Mesothelial cell of epicardium (in vitro differentiated cells): ENCODE measurements around the gene RELA. TPM values are rescaled to one million over a fixed set of nuclear protein-coding genes. Genes with fewer than 3 reads are reported as not detected.

ENCODE experiments used
- DNase-seq, 2 experiments: peaks; one replicate each; pipeline ENCODE4 v3.0.0; 2021; ENCODE audit warnings: low spot score in 2 of 2; ENCODE audit not compliant: unreplicated experiment in 2 of 2
- H3K27ac Mint-ChIP-seq: 2 replicates; pipeline ENCODE4 v1.8.0; 2021; ENCODE audit warnings: mixed read lengths
- H3K27me3 Mint-ChIP-seq: 2 replicates; pipeline ENCODE4 v1.8.0; 2021; ENCODE audit warnings: low read depth, mixed read lengths
- H3K36me3 Mint-ChIP-seq: 2 replicates; pipeline ENCODE4 v1.8.0; 2021; ENCODE audit warnings: mixed read lengths
- H3K4me1 Mint-ChIP-seq: 2 replicates; pipeline ENCODE4 v1.8.0; 2021; ENCODE audit warnings: mixed read lengths
- H3K4me3 Mint-ChIP-seq: 2 replicates; pipeline ENCODE4 v1.8.0; 2021; ENCODE audit warnings: mild to moderate bottlenecking, moderate library complexity, mixed read lengths
- H3K9me3 Mint-ChIP-seq: 2 replicates; pipeline ENCODE4 v1.8.0; 2021; ENCODE audit warnings: mixed read lengths
- microRNA-seq: library from miRNA; unstranded; fragments of <30 nt; microRNA quantifications from one replicate; pipeline ENCODE4 v1.2.0, GENCODE V29; 2021; ENCODE audit warnings: inconsistent platforms, mixed read lengths
- total RNA-seq: library from RNA; stranded (reverse); gene quantifications from 3 replicates; pipeline ENCODE4 v1.2.1, GENCODE V29; 2021
- TF ChIP-seq, protein P1 (sequence below): fragments of 200-600 bp; sonication (generic); IDR thresholded peaks from one replicate; pipeline ENCODE4 v1.5.0; 2021; ENCODE audit warnings: antibody characterized with exemption; ENCODE audit not compliant: unreplicated experiment

Gene RELA
- total RNA-seq, 1 donor from 2014 or later = 96.8 TPM

DNA sequence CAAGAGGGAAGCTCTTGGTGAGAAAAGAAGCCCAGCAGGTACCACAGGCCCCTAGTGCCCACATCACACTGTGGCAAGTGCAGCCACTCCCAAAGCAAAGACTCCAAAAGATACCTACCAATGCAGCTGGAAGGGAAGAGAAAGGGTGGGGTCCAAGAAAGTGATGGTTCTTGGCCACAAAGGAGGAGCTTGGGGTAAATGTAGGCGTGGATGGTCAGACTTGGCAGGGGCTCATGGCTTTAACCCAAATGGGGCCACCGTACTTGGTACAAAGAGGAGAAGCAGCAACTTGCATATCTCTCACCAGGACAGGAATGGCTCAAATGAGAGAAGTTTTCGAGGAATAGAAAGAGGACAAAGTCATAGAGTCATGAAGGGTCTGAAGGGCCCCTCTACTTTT lies 53.5 kb downstream of the RELA start:
- no peaks in the 10 kb centered on the region for H3K27me3 Mint-ChIP-seq
- H3K27ac Mint-ChIP-seq = no peak overlapping the region
- TF ChIP-seq, protein P1, sequence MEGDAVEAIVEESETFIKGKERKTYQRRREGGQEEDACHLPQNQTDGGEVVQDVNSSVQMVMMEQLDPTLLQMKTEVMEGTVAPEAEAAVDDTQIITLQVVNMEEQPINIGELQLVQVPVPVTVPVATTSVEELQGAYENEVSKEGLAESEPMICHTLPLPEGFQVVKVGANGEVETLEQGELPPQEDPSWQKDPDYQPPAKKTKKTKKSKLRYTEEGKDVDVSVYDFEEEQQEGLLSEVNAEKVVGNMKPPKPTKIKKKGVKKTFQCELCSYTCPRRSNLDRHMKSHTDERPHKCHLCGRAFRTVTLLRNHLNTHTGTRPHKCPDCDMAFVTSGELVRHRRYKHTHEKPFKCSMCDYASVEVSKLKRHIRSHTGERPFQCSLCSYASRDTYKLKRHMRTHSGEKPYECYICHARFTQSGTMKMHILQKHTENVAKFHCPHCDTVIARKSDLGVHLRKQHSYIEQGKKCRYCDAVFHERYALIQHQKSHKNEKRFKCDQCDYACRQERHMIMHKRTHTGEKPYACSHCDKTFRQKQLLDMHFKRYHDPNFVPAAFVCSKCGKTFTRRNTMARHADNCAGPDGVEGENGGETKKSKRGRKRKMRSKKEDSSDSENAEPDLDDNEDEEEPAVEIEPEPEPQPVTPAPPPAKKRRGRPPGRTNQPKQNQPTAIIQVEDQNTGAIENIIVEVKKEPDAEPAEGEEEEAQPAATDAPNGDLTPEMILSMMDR = no peak
- no peak for DNase-seq
- peaks cover 13% of the 10 kb centered on the region for H3K36me3 Mint-ChIP-seq
- peaks cover 25% of the 10 kb centered on the region for H3K4me1 Mint-ChIP-seq
- no peaks in the 10 kb centered on the region for H3K9me3 Mint-ChIP-seq
- no peak overlapping the region for H3K4me3 Mint-ChIP-seq

DNA sequence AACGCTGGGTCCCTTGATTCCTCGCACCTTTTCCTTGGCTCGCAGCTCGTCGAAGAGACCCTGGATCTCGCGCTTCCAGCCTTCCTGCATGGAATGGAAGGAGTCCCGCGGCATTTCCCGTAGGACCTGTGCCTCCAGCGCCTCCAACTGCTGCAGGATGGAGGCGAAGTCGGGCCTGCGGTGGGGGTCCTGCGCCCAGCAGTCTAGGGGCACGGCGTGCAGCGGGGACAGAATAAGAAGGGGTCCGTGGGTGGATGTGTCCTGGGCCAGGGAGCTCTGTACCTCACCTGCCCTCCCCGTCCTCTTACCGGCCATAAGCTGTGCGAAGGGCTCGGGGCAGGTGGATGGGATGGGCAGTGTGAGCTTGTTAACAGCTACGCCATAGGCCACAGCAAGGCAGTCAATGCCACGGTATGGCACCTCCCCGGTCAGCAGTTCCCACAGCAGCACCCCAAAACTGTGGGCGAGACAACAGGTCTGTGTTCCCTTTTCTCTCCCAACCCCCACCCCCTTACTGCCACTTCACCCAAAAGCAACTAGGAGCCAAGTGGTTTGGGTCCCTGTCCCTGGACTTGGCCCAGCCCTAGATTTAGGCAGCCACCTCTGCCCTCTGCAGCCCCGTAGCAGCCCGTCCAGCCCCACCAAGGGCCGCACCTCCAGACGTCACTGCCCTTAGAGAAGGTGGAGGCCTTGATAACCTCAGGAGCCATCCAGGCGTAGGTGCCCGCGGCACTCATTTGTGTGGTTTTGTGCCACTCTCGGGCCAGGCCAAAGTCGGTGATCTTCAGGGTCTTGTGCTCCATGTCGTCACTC lies 54.9 kb downstream of the RELA start:
- H3K4me1 Mint-ChIP-seq = peaks cover 20% of the 10 kb centered on the region
- peak overlapping the region; percentile 30 for H3K4me3 Mint-ChIP-seq
- no peaks in the 10 kb centered on the region for H3K27me3 Mint-ChIP-seq
- H3K36me3 Mint-ChIP-seq = peaks cover 16% of the 10 kb centered on the region
- no peak for DNase-seq
- H3K27ac Mint-ChIP-seq = peak overlapping the region; percentile 21
- TF ChIP-seq, protein P1 = no peak
- no peaks in the 10 kb centered on the region for H3K9me3 Mint-ChIP-seq

DNA sequence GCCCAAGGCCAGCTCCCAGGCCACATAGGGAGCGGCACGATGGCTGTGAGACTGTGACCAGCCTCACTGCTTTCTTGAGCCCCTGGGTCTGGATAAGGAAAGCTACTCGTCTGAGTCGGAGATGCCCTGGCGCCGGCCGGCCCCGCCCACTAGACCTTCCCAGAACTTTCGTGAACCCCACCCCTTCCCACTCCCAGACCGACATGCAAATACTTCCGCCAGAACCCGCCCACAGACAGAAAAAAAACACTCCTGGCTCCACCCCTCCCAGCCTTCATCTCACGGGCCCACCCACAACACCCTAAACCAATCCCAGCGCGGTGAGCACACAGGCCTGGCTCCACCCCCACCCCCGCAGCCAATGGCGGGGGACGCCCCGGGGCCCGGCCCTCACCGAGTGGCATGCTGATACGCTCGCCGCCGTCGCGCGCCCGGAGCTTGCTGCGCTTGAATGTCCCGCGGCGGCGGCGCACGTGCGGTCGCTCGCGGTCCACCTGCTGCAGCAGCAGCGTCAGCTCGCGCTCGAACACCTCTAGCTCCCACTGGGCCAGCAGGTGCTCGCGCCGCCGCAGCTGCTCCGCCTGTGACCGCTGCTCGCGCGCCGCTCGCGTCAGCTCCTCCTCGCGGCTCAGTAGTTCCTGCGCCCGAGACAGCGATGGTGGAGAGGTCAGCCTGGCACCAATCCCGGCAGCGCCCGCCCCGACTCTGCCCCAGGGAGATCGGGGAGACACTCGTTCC lies 55.7 kb downstream of the RELA start:
- no peaks in the 10 kb centered on the region for H3K27me3 Mint-ChIP-seq
- no peaks in the 10 kb centered on the region for H3K9me3 Mint-ChIP-seq
- H3K4me1 Mint-ChIP-seq = peaks cover 14% of the 10 kb centered on the region
- H3K36me3 Mint-ChIP-seq = peaks cover 16% of the 10 kb centered on the region
- H3K27ac Mint-ChIP-seq = peak overlapping the region; percentile 67
- peak overlapping the region; percentile 41 for H3K4me3 Mint-ChIP-seq
- peak; percentile 89 to 91 for DNase-seq
- TF ChIP-seq, protein P1 = no peak

DNA sequence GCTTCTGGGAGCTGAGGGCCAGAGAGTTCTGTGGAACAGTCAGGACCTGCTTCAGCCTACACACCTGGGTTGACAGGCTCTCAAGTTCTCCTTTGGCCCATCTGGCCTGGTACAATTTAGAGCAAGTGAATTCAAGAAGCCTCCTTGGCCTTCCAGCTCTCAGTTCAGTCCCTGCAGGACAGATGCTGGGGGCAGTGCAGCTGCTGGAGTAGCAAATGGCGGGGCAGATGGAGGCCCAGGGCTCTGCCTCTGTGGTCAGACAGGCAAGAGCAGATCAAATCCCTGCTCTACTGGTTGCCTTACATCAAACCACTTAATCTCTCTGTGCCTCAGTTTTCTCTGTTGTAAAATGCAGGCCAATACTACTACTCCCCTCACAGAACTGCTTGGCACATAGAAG lies 58.5 kb downstream of the RELA start:
- Mint-ChIP-seq H3K36me3 (peaks cover 16% of the 10 kb centered on the region), H3K9me3 (no peaks in the 10 kb centered on the region), H3K4me1 (peaks cover 12% of the 10 kb centered on the region), H3K4me3 (no peak overlapping the region), H3K27me3 (no peaks in the 10 kb centered on the region), H3K27ac (no peak overlapping the region)
- TF ChIP-seq, protein P1 = no peak
- DNase-seq = no peak

Small RNA genes within 50 kb of the gene (microRNA-seq; reads per million reads assigned to microRNA genes)
- gene MIR4489 = not detected
- not detected for gene MIR4690

Other genes starting within 250 kb of the RELA start
- 236 to 269 TPM (median 246 TPM) in 3 replicates for gene NEAT1, start 240.1 kb downstream of the RELA start, total RNA-seq
- gene MALAT1, start 163.9 kb downstream of the RELA start, total RNA-seq = 15,343 to 16,172 TPM (median 16,018 TPM) in 3 replicates
- 83.4 to 91.1 TPM (median 89.5 TPM) in 3 replicates for gene SCYL1, start 137.8 kb downstream of the RELA start, total RNA-seq
- 314 to 333 TPM (median 318 TPM) in 3 replicates for gene LTBP3, start 104.6 kb downstream of the RELA start, total RNA-seq
- 23.1 to 27.8 TPM (median 27.4 TPM) in 3 replicates for gene ZNRD2, start 92.4 kb downstream of the RELA start, total RNA-seq
- 56.7 to 61.5 TPM (median 57.6 TPM) in 3 replicates for gene FAM89B, start 90.4 kb downstream of the RELA start, total RNA-seq
- gene EHBP1L1, start 86.9 kb downstream of the RELA start, total RNA-seq = 30.4 to 35.2 TPM (median 33.8 TPM) in 3 replicates
- gene KCNK7, start 67.1 kb downstream of the RELA start, total RNA-seq = 0.95 to 2.4 TPM (median 1.7 TPM) in 3 replicates
- 46.8 to 52.0 TPM (median 47.5 TPM) in 3 replicates for gene MAP3K11, start 48.7 kb downstream of the RELA start, total RNA-seq
- 59.0 to 61.8 TPM (median 61.3 TPM) in 3 replicates for gene PCNX3, start 47.1 kb downstream of the RELA start, total RNA-seq
- gene SIPA1, start 24.8 kb downstream of the RELA start, total RNA-seq = 37.1 to 42.9 TPM (median 37.5 TPM) in 3 replicates
- gene KAT5, start 49.3 kb upstream of the RELA start, total RNA-seq = 72.0 to 77.8 TPM (median 77.1 TPM) in 3 replicates
- gene RNASEH2C, start 57.9 kb upstream of the RELA start, total RNA-seq = 41.8 to 45.0 TPM (median 42.4 TPM) in 3 replicates
- 23.3 to 24.9 TPM (median 24.3 TPM) in 3 replicates for gene AP5B1, start 118.1 kb upstream of the RELA start, total RNA-seq
- gene OVOL1, start 124.1 kb upstream of the RELA start, total RNA-seq = 3.9 to 4.7 TPM (median 4.3 TPM) in 3 replicates
- gene SNX32, start 171.0 kb upstream of the RELA start, total RNA-seq = 6.8 to 10.7 TPM (median 7.5 TPM) in 3 replicates
- gene CFL1, start 195.3 kb upstream of the RELA start, total RNA-seq = 730 to 758 TPM (median 736 TPM) in 3 replicates
- gene MUS81, start 197.5 kb upstream of the RELA start, total RNA-seq = 73.3 to 74.9 TPM (median 73.7 TPM) in 3 replicates
- 203 to 216 TPM (median 211 TPM) in 3 replicates for gene EFEMP2, start 209.9 kb upstream of the RELA start, total RNA-seq
- gene CTSW, start 216.9 kb upstream of the RELA start, total RNA-seq = not detected in 3 replicates
- 62.4 to 63.9 TPM (median 62.9 TPM) in 3 replicates for gene FIBP, start 225.6 kb upstream of the RELA start, total RNA-seq
- gene CCDC85B, start 227.8 kb upstream of the RELA start, total RNA-seq = 12.3 to 13.8 TPM (median 12.8 TPM) in 3 replicates
- 2.7 to 4.3 TPM (median 3.1 TPM) in 3 replicates for gene FOSL1, start 237.5 kb upstream of the RELA start, total RNA-seq